H1 (cell line): Measurements from ENCODE around the gene TBKBP1. TPM values are rescaled to one million over a fixed set of nuclear protein-coding genes. Genes with fewer than 3 reads are reported as not detected.
A peak's percentile ranks its signal among the peaks of the same experiment; 100 is the strongest.

ENCODE experiments used
- CTCF ChIA-PET: fragments of 300-600 bp; sonication (Branson Sonifier 250); formaldehyde crosslinking; loops from one replicate; lab custom pipeline; 2021; ENCODE audit not compliant: partially characterized antibody; lab: Charles Lee
- POLR2A ChIA-PET: fragments of 300-600 bp; sonication (Branson Sonifier 250); formaldehyde crosslinking; loops from one replicate; lab custom pipeline; 2021; ENCODE audit warnings: inconsistent platforms; ENCODE audit not compliant: partially characterized antibody; lab: Charles Lee
- DNase-seq, 2 experiments: peaks; one replicate each; pipeline versions ENCODE4 v3.0.0 to v3.0.0-alpha.2; 2010 to 2022; ENCODE audit warnings: low spot score in 2 of 2, low read depth in 1 of 2, mixed read lengths in 1 of 2
- FAIRE-seq: peaks from 2 replicates; lab custom pipeline; 2011; peaks lifted over from hg19 to GRCh38; lab: Jason Lieb, UNC
- H2AFZ ChIP-seq: 2 replicates; pipeline ENCODE4 v1.8.1; 2012; ENCODE audit warnings: low read length, inconsistent platforms
- H2AK5ac ChIP-seq: 2 replicates; pipeline ENCODE4 v1.6.1; 2013; ENCODE audit warnings: low read depth, low read length
- H2BK120ac ChIP-seq: replicated peaks from 2 replicates; pipeline ENCODE3; 2013; ENCODE audit warnings: low read depth, low read length, inconsistent platforms
- H2BK12ac ChIP-seq: 2 replicates; pipeline ENCODE4 v1.6.1; 2013; ENCODE audit warnings: low read depth, low read length
- H2BK15ac ChIP-seq: 2 replicates; pipeline ENCODE4 v1.6.1; 2013; ENCODE audit warnings: low read length
- H2BK20ac ChIP-seq: 2 replicates; pipeline ENCODE4 v1.6.1; 2013; ENCODE audit warnings: low read length
- H2BK5ac ChIP-seq: 2 replicates; pipeline ENCODE4 v1.6.1; 2013; ENCODE audit warnings: low read depth, low read length
- H3K14ac ChIP-seq: 2 replicates; pipeline ENCODE4 v1.6.1; 2013; ENCODE audit warnings: inconsistent platforms; ENCODE audit not compliant: insufficient read length
- H3K18ac ChIP-seq: 2 replicates; pipeline ENCODE4 v1.6.1; 2013; ENCODE audit warnings: low read length; ENCODE audit errors: extremely low read depth
- H3K23ac ChIP-seq: 2 replicates; pipeline ENCODE4 v1.6.1; 2013; ENCODE audit warnings: inconsistent platforms; ENCODE audit not compliant: insufficient read length
- H3K23me2 ChIP-seq: 2 replicates; pipeline ENCODE4 v1.6.1; 2013; ENCODE audit warnings: low read depth, low read length
- H3K27ac ChIP-seq: 2 replicates; pipeline ENCODE4 v1.6.1; 2011; ENCODE audit warnings: low read depth, low read length, inconsistent platforms
- H3K27me3 ChIP-seq, 4 experiments: replicated peaks in 1 of 4; 1 replicate in 1 of 4; 2 replicates in 3 of 4; pipeline versions ENCODE4 v1.6.1 to v1.8.1; 2011 to 2013; ENCODE audit warnings: low read length in 3 of 4, mild to moderate bottlenecking in 3 of 4, inconsistent platforms in 2 of 4, mixed read lengths in 2 of 4, moderate library complexity in 1 of 4; ENCODE audit not compliant: control insufficient read depth in 3 of 4, insufficient read depth in 3 of 4; ENCODE audit errors: extremely low read depth in 1 of 4
- H3K36me3 ChIP-seq, 4 experiments: 2 replicates each; pipeline versions ENCODE4 v1.6.1 to v1.8.1; 2011 to 2013; ENCODE audit warnings: mild to moderate bottlenecking in 4 of 4, low read length in 3 of 4, moderate library complexity in 2 of 4, control low read depth in 1 of 4, inconsistent platforms in 1 of 4; ENCODE audit not compliant: insufficient read depth in 4 of 4, control insufficient read depth in 2 of 4
- H3K4ac ChIP-seq: replicated peaks from 2 replicates; pipeline ENCODE3; 2013; ENCODE audit warnings: low read length, low read depth, mixed read lengths, inconsistent platforms; ENCODE audit not compliant: insufficient read length
- H3K4me1 ChIP-seq, 4 experiments: replicated peaks in 1 of 4; 1 replicate in 1 of 4; 2 replicates in 3 of 4; pipeline versions ENCODE4 v1.6.1 to v1.8.1; 2011 to 2013; ENCODE audit warnings: low read length in 3 of 4, inconsistent platforms in 2 of 4, mixed read lengths in 1 of 4; ENCODE audit not compliant: insufficient read depth in 4 of 4, control insufficient read depth in 3 of 4
- H3K4me2 ChIP-seq, 2 experiments: 2 replicates each; pipeline versions ENCODE4 v1.6.1 to v1.8.1; 2011 to 2013; ENCODE audit warnings: low read depth in 2 of 2, low read length in 2 of 2, control low read depth in 1 of 2, inconsistent platforms in 1 of 2, mild to moderate bottlenecking in 1 of 2; ENCODE audit not compliant: insufficient read depth in 1 of 2
- H3K4me3 ChIP-seq, 4 experiments: fragments of 200-600, 300-600 bp in 1 of 4; sonication (generic), shearing (Covaris generic), sonication (Bioruptor Twin) in 1 of 4; 2 replicates each; pipeline versions ENCODE4 v1.5.1 to v1.8.1; 2011 to 2016; ENCODE audit warnings: low read length in 4 of 4, low read depth in 3 of 4, control low read depth in 2 of 4, inconsistent platforms in 2 of 4, mild to moderate bottlenecking in 2 of 4, mixed read lengths in 1 of 4, moderate library complexity in 1 of 4; ENCODE audit not compliant: insufficient read depth in 2 of 4; ENCODE audit errors: extremely low read depth in 1 of 4
- H3K56ac ChIP-seq: replicated peaks from 2 replicates; pipeline ENCODE3; 2013; ENCODE audit warnings: low read depth, mild to moderate bottlenecking, mixed read lengths, low read length, inconsistent platforms; ENCODE audit not compliant: insufficient read length
- H3K79me1 ChIP-seq: 2 replicates; pipeline ENCODE4 v1.6.1; 2013; ENCODE audit warnings: low read depth, low read length, control low read depth
- H3K79me2 ChIP-seq, 2 experiments: 2 replicates each; pipeline versions ENCODE4 v1.6.1 to v1.8.1; 2012 to 2013; ENCODE audit warnings: low read length in 2 of 2, mild to moderate bottlenecking in 2 of 2, inconsistent platforms in 1 of 2; ENCODE audit not compliant: insufficient read depth in 2 of 2, control insufficient read depth in 1 of 2
- H3K9ac ChIP-seq, 4 experiments: replicated peaks in 1 of 4; 1 replicate in 1 of 4; 2 replicates in 3 of 4; pipeline versions ENCODE4 v1.6.1 to v1.8.1; 2011 to 2013; ENCODE audit warnings: low read depth in 3 of 4, low read length in 3 of 4, control low read depth in 2 of 4, mild to moderate bottlenecking in 2 of 4, moderate library complexity in 2 of 4, inconsistent platforms in 1 of 4; ENCODE audit errors: extremely low read depth in 1 of 4
- H3K9me3 ChIP-seq, 2 experiments: 2 replicates each; pipeline versions ENCODE4 v1.6.1 to v1.8.1; 2012 to 2013; ENCODE audit warnings: mild to moderate bottlenecking in 2 of 2, moderate library complexity in 2 of 2, control low read depth in 1 of 2, inconsistent platforms in 1 of 2, low read depth in 1 of 2, low read length in 1 of 2, mixed read lengths in 1 of 2; ENCODE audit not compliant: insufficient read depth in 2 of 2
- H4K20me1 ChIP-seq, 2 experiments: replicated peaks in 1 of 2; 2 replicates each; pipeline versions ENCODE3 to v1.8.1; 2011 to 2013; ENCODE audit warnings: inconsistent platforms in 2 of 2, low read length in 2 of 2, mild to moderate bottlenecking in 1 of 2; ENCODE audit not compliant: insufficient read depth in 2 of 2, control insufficient read depth in 1 of 2
- H4K5ac ChIP-seq: 2 replicates; pipeline ENCODE4 v1.6.1; 2013; ENCODE audit warnings: low read length, low read depth, mixed read lengths, inconsistent platforms; ENCODE audit not compliant: insufficient read length
- H4K8ac ChIP-seq: 2 replicates; pipeline ENCODE4 v1.8.0; 2013; ENCODE audit warnings: mild to moderate bottlenecking, moderate library complexity, low read length, inconsistent platforms; ENCODE audit not compliant: insufficient read depth; ENCODE audit errors: extremely low read depth
- H4K91ac ChIP-seq: replicated peaks from 2 replicates; pipeline ENCODE3; 2013; ENCODE audit warnings: low read length, mixed read lengths, inconsistent platforms; ENCODE audit not compliant: insufficient read length
- KDM1A ChIP-seq: fragments of 200-600, 300-600 bp; sonication (generic); IDR thresholded peaks from 2 replicates; pipeline ENCODE4 v1.7.1; 2016; ENCODE audit warnings: mild to moderate bottlenecking, low read length, borderline replicate concordance
- RNF2 ChIP-seq: fragments of 200-900, 300-1000 bp; sonication (generic); IDR thresholded peaks from 2 replicates; pipeline ENCODE4 v1.7.1; 2016; ENCODE audit warnings: borderline replicate concordance, low read depth, mild to moderate bottlenecking, antibody characterized with exemption, low read length; ENCODE audit not compliant: poor library complexity, severe bottlenecking; ENCODE audit errors: missing control alignments
- whole genome bisulfite sequencing, 2 experiments: shearing (Covaris generic) in 1 of 2; methylation state at CpG; one replicate each; pipeline versions ENCODE4 v1.1.6 to v1.1.7; 2013 to 2015; ENCODE audit warnings: low lambda C conversion rate in 2 of 2, mixed read lengths in 2 of 2, inconsistent platforms in 1 of 2, low coverage in 1 of 2, missing lambda C conversion rate in 1 of 2; ENCODE audit not compliant: insufficient replicate concordance in 2 of 2, insufficient coverage in 1 of 2, insufficient read length in 1 of 2; ENCODE audit errors: extremely low coverage in 1 of 2, missing lambda C conversion rate in 1 of 2; 5-methylcytosine and 5-hydroxymethylcytosine counted together
- polyA plus RNA-seq, 7 experiments: library from polyadenylated mRNA; depleted of rRNA in 3 of 7; stranded (reverse) in 5 of 7; unstranded in 2 of 7; fragments of >200 nt in 5 of 7; fragments of 200-250 nt in 2 of 7; gene quantifications; 1 replicate in 5 of 7; 2 replicates in 1 of 7; 4 replicates in 1 of 7; pipeline versions ENCODE4 v1.2.1 to v1.2.3, GENCODE V29; 2011 to 2013; ENCODE audit warnings: missing spikeins in 2 of 7, mixed read lengths in 2 of 7
- total RNA-seq: library from RNA; stranded (reverse); fragmentation: NEBNext Ultra II Directional; extraction: Animal tissue kit (Norgen Biotek cat#: 25700); gene quantifications from 2 replicates; pipeline ENCODE4 v1.2.1, GENCODE V29; 2021

Gene TBKBP1
- total and polyA plus RNA-seq, 2 of the 8 experiments (the other 6 are each of a cell fraction or from before 2014, with no cell fraction given): 6.3 to 15.1 TPM

- TF ChIP-seq RNF2 (no peak), KDM1A (peak; percentile 53; the same call in 1 of the 2 replicates)
- Histone ChIP-seq H3K9me3 (no peaks in the 10 kb centered on the region), H4K91ac (no peak overlapping the region), H3K4ac (no peak overlapping the region), H4K8ac (no peak overlapping the region), H2BK20ac (no peak overlapping the region), H2BK120ac (no peak overlapping the region), H3K27ac (no peak overlapping the region), H3K4me2 (no peak overlapping the region), H3K56ac (no peak overlapping the region), H3K4me3 (no peak overlapping the region), H3K27me3 (peaks cover 0 to 6% (median 2%) of the 10 kb centered on the region in 4 experiments; a peak in 3 of 7 replicates), H4K20me1 (peaks cover 0 to 2% of the 10 kb centered on the region in 2 experiments), H2AFZ (no peak overlapping the region), H2BK15ac (no peak overlapping the region), H3K14ac (no peak overlapping the region), H3K4me1 (peaks cover 0 to 3% (median 0%) of the 10 kb centered on the region in 4 experiments; a peak in 2 of 7 replicates), H4K5ac (no peak overlapping the region), H3K9ac (no peak overlapping the region), H3K23me2 (no peaks in the 10 kb centered on the region; the same call in 1 of the 2 replicates), H2AK5ac (no peak overlapping the region), H3K79me2 (no peaks in the 10 kb centered on the region), H3K79me1 (no peaks in the 10 kb centered on the region), H2BK12ac (no peak overlapping the region), H3K36me3 (no peaks in the 10 kb centered on the region), H3K18ac (no peak overlapping the region), H3K23ac (no peak overlapping the region), H2BK5ac (no peak overlapping the region)
- FAIRE-seq: no peak
- DNase-seq: no peak
- 90% methylated on average over 5 of the region's 5 CpGs; no CpG with 5 or more reads in 1 of the 2 experiments for WGBS, 2 experiments
- POLR2A ChIA-PET: interaction anchor here (1.2 to 2.3 kb wide), 3 partner anchors 11 to 16 kb away, joined by 4 to 6 read pairs (median 5); no protein-coding TSS in a partner anchor
- CTCF ChIA-PET: interaction anchor here (0.9 to 19.8 kb wide), 4 partner anchors 14 to 98 kb away, joined by 3 to 441 read pairs (median 4); partner anchors contain the start of gene TBX21
Measured at GRCh38 chr17:47703671-47704070, 9.7 kb downstream of the TBKBP1 start.
